Activated CD8-positive, alpha-beta T cell treated with anti-CD3 and anti-CD28 coated beads for 36 hours (primary cell): ENCODE measurements around the gene FBXL12. TPM values are rescaled to one million over a fixed set of nuclear protein-coding genes. Genes with fewer than 3 reads are reported as not detected.
A peak's percentile ranks its signal among the peaks of the same experiment; 100 is the strongest.

ENCODE experiments used
- ATAC-seq: fragments of 200-7000 bp; cut with Tn5 transposase; one replicate; pipeline ENCODE4 v1.10.0; 2021; ENCODE audit warnings: mild to moderate bottlenecking, moderate library complexity
- CTCF ChIA-PET: fragments of 350-600 bp; sonication (Branson Sonifier 250); formaldehyde crosslinking; loops from one replicate; lab custom pipeline; 2021; ENCODE audit warnings: antibody characterized with exemption; lab: Charles Lee
- POLR2A ChIA-PET: fragments of 350-600 bp; sonication (Branson Sonifier 250); formaldehyde crosslinking; loops from one replicate; lab custom pipeline; 2021; ENCODE audit warnings: antibody characterized with exemption; lab: Charles Lee
- DNase-seq: peaks from one replicate; pipeline ENCODE4 v3.0.0-alpha.2; 2020
- H3K27ac Mint-ChIP-seq: one replicate; pipeline ENCODE4 v1.8.0; 2021; ENCODE audit warnings: mild to moderate bottlenecking, mixed read lengths
- H3K27me3 Mint-ChIP-seq: one replicate; pipeline ENCODE4 v1.8.0; 2021; ENCODE audit warnings: mixed read lengths
- H3K36me3 Mint-ChIP-seq: one replicate; pipeline ENCODE4 v1.8.0; 2021; ENCODE audit warnings: low read depth, mixed read lengths
- H3K4me1 Mint-ChIP-seq: one replicate; pipeline ENCODE4 v1.8.0; 2021; ENCODE audit warnings: low read depth, mixed read lengths
- H3K4me3 Mint-ChIP-seq: one replicate; pipeline ENCODE4 v1.8.0; 2021; ENCODE audit warnings: mild to moderate bottlenecking, moderate library complexity, mixed read lengths
- H3K9me3 Mint-ChIP-seq: one replicate; pipeline ENCODE4 v1.8.0; 2021; ENCODE audit warnings: mixed read lengths
- intact Hi-C: fragments of 100-400 bp; cut with micrococcal nuclease; formaldehyde crosslinking; loops from one replicate; pipeline ENCODE4 v1.10.0; 2022
- total RNA-seq, 2 experiments: library from RNA; stranded (reverse); gene quantifications; one replicate each; pipeline ENCODE4 v1.2.3, GENCODE V29; 2021
- TF ChIP-seq, protein P1 (sequence below): fragments of 200-600 bp; IDR thresholded peaks from one replicate; pipeline ENCODE4 v1.8.0; 2022; ENCODE audit warnings: antibody characterized with exemption, mild to moderate bottlenecking

FBXL12 gene
- total RNA-seq, 2 experiments from 2014 or later = 24.2 to 26.7 TPM

DNA sequence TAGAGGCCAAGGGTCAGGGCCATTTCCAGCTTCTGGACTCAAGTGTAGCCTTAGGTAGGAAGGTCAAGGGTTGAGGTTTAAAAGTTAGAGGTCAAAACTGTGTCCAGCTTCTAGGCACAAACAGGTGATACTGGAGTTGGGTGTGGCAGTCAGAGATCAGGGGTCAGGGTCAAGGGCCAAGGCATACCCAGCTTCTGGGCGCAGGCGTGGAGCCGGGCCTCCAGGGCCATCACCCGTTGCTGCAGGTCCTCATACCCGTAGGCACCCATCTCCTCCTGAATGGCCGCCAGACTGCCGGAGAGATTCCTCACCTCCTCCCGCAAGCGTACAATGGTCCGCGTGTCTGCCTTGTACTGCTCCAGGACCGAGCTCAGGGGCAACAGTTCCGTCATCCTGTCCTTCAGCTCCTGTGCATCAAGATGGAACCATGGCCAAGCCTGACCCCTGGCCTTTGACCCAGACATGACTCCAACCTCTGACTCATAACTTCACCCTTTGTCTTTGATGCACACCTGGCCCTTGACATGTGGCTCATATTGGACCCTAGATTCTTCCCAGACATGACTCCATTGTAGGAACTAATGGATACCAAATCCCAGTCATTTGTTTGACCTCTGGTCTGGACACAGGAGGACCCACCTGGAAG is 38.3 kb upstream of the FBXL12 start:
- no peak for ATAC-seq
- intact Hi-C loops = no loop called here
- DNase-seq = peak; percentile 38
- H3K27me3 Mint-ChIP-seq = no peaks in the 10 kb centered on the region
- H3K4me1 Mint-ChIP-seq = peaks cover 65% of the 10 kb centered on the region
- POLR2A ChIA-PET = interaction anchor here (0.9 to 1.5 kb wide), 3 partner anchors 17 to 446 kb away, joined by 3 to 5 read pairs (median 3); no protein-coding TSS in a partner anchor
- H3K4me3 Mint-ChIP-seq = peak overlapping the region; percentile 74
- H3K36me3 Mint-ChIP-seq = peaks cover 6% of the 10 kb centered on the region
- CTCF ChIA-PET = interaction anchor here (0.9 to 1.5 kb wide), 3 partner anchors 10 to 171 kb away, joined by 3 to 4 read pairs (median 4); no protein-coding TSS in a partner anchor
- H3K9me3 Mint-ChIP-seq = no peaks in the 10 kb centered on the region
- TF ChIP-seq, protein P1, sequence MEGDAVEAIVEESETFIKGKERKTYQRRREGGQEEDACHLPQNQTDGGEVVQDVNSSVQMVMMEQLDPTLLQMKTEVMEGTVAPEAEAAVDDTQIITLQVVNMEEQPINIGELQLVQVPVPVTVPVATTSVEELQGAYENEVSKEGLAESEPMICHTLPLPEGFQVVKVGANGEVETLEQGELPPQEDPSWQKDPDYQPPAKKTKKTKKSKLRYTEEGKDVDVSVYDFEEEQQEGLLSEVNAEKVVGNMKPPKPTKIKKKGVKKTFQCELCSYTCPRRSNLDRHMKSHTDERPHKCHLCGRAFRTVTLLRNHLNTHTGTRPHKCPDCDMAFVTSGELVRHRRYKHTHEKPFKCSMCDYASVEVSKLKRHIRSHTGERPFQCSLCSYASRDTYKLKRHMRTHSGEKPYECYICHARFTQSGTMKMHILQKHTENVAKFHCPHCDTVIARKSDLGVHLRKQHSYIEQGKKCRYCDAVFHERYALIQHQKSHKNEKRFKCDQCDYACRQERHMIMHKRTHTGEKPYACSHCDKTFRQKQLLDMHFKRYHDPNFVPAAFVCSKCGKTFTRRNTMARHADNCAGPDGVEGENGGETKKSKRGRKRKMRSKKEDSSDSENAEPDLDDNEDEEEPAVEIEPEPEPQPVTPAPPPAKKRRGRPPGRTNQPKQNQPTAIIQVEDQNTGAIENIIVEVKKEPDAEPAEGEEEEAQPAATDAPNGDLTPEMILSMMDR = no peak
- peak overlapping the region; percentile 96 for H3K27ac Mint-ChIP-seq

DNA sequence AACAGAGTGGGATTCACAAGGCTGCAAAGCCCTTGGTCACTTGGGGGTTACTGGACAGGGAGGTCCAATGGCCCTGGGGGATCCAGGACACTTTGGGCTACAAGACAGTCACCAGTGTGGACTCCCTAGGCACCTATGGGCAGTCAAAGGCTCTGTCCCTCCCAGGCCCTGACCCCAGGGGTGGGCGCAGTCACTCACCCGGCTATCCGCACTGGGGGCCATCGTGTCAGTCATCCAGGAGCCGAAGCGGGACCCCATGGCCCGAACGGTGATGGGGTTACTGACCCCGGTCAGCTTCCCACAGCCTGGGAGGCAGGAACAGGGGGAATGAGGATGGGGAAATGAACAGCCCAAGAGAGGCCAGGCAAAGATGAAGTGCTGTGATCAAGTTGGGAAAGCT is 37.7 kb upstream of the FBXL12 start:
- no peak for DNase-seq
- H3K9me3 Mint-ChIP-seq = no peaks in the 10 kb centered on the region
- H3K36me3 Mint-ChIP-seq = peaks cover 6% of the 10 kb centered on the region
- no peak overlapping the region for H3K4me3 Mint-ChIP-seq
- peak overlapping the region; percentile 77 for H3K27ac Mint-ChIP-seq
- ChIA-PET POLR2A (no interaction called here), CTCF (interaction anchor here (0.9 to 1.5 kb wide), 3 partner anchors 9 to 171 kb away, joined by 3 to 4 read pairs (median 4); no protein-coding TSS in a partner anchor)
- TF ChIP-seq, protein P1 = no peak
- no peaks in the 10 kb centered on the region for H3K27me3 Mint-ChIP-seq
- intact Hi-C loops = no loop called here
- ATAC-seq = no peak
- H3K4me1 Mint-ChIP-seq = peaks cover 59% of the 10 kb centered on the region

GRCh38 chr19:9854282-9854846 is 35.5 kb upstream of the FBXL12 start:
- ATAC-seq (no peak), DNase-seq (no peak)
- Mint-ChIP-seq H3K27ac (no peak overlapping the region), H3K4me1 (peaks cover 39% of the 10 kb centered on the region), H3K27me3 (no peaks in the 10 kb centered on the region), H3K9me3 (no peaks in the 10 kb centered on the region), H3K36me3 (peaks cover 6% of the 10 kb centered on the region), H3K4me3 (no peak overlapping the region)
- intact Hi-C loops = no loop called here
- TF ChIP-seq, protein P1 = no peak
- CTCF ChIA-PET = no interaction called here
- POLR2A ChIA-PET = no interaction called here

- Mint-ChIP-seq H3K9me3 (no peaks in the 10 kb centered on the region), H3K36me3 (peaks cover 5% of the 10 kb centered on the region), H3K27me3 (no peaks in the 10 kb centered on the region), H3K27ac (no peak overlapping the region), H3K4me3 (no peak overlapping the region), H3K4me1 (peaks cover 26% of the 10 kb centered on the region)
- ATAC-seq (no peak), DNase-seq (no peak)
- TF ChIP-seq, protein P1 = no peak
- CTCF ChIA-PET = no interaction called here
- intact Hi-C loops = no loop called here
- POLR2A ChIA-PET = interaction anchor here (1.3 kb wide), 1 partner anchor 10 kb away, joined by 3 read pairs; no protein-coding TSS in a partner anchor
These were observed 31.5 kb upstream of the FBXL12 start for GRCh38 chr19:9850235-9850959.
